ENCODE results near the gene SERPINA1. TPM values are rescaled to one million over a fixed set of nuclear protein-coding genes. Genes with fewer than 3 reads are reported as not detected.

SERPINA1 gene
- total and polyA plus RNA-seq, 2 experiments from 2014 or later, result 3,480 to 5,074 TPM

- Histone ChIP-seq H2AFZ (no peak overlapping the region), H3K79me2 (no peaks in the 10 kb centered on the region), H4K20me1 (ENCODE audit: insufficient read depth, poor library complexity, severe bottlenecking) (no peaks in the 10 kb centered on the region), H3K27me3 (no peaks in the 10 kb centered on the region), H3K9me2 (replicated peaks; ENCODE audit: insufficient read depth) (no peaks in the 10 kb centered on the region), H3K27ac (no peak overlapping the region), H3K4me3 (no peak overlapping the region), H3K4me2 (no peak overlapping the region), H3K4me1 (ENCODE audit: insufficient read depth) (no peaks in the 10 kb centered on the region), H3K36me3 (replicated peaks; ENCODE audit: insufficient read depth, low read depth) (no peaks in the 10 kb centered on the region), H3K9me3 (ENCODE audit: low read depth) (no peaks in the 10 kb centered on the region)
- TF ChIP-seq CTCF (IDR thresholded peaks at IDR 0.05; ENCODE audit: poor library complexity), result no peak
- TF ChIP-seq EZH2phosphoT487 (IDR thresholded peaks at IDR 0.05; ENCODE audit: low read depth, severe bottlenecking, unreplicated experiment), result no peak
- no peak for TF ChIP-seq EZH2 (IDR thresholded peaks at IDR 0.05; ENCODE audit: borderline replicate concordance)
- 86% methylated on average over 3 of the region's 3 CpGs for WGBS (ENCODE audit: low lambda C conversion rate, missing lambda C conversion rate)
- DNase-seq (ENCODE audit: low spot score), result no peak
These were observed 22.8 kb downstream of the SERPINA1 start for GRCh38 chr14:94365624-94366023.

GRCh38 chr14:94364964-94365363, 23.4 kb downstream of the SERPINA1 start:
- no peak overlapping the region for H3K4me3 ChIP-seq
- no peaks in the 10 kb centered on the region for H3K9me3 ChIP-seq (ENCODE audit: low read depth)
- H3K27ac ChIP-seq, result no peak overlapping the region
- no peaks in the 10 kb centered on the region for H3K36me3 ChIP-seq (replicated peaks; ENCODE audit: insufficient read depth, low read depth)
- H2AFZ ChIP-seq, result no peak overlapping the region
- WGBS (ENCODE audit: low lambda C conversion rate, missing lambda C conversion rate), result 83% methylated on average over 3 of the region's 5 CpGs
- no peak overlapping the region for H3K4me2 ChIP-seq
- TF ChIP-seq EZH2phosphoT487 (IDR thresholded peaks at IDR 0.05; ENCODE audit: low read depth, severe bottlenecking, unreplicated experiment) (no peak), CTCF (IDR thresholded peaks at IDR 0.05; ENCODE audit: poor library complexity) (no peak), EZH2 (IDR thresholded peaks at IDR 0.05; ENCODE audit: borderline replicate concordance) (no peak)
- no peaks in the 10 kb centered on the region for H3K9me2 ChIP-seq (replicated peaks; ENCODE audit: insufficient read depth)
- H3K79me2 ChIP-seq, result no peaks in the 10 kb centered on the region
- H3K4me1 ChIP-seq (ENCODE audit: insufficient read depth), result no peaks in the 10 kb centered on the region
- DNase-seq (ENCODE audit: low spot score), result no peak
- no peaks in the 10 kb centered on the region for H3K27me3 ChIP-seq
- no peaks in the 10 kb centered on the region for H4K20me1 ChIP-seq (ENCODE audit: insufficient read depth, poor library complexity, severe bottlenecking)

- no peak overlapping the region for H3K4me2 ChIP-seq
- H3K36me3 ChIP-seq (replicated peaks; ENCODE audit: insufficient read depth, low read depth), result no peaks in the 10 kb centered on the region
- H4K20me1 ChIP-seq (ENCODE audit: insufficient read depth, poor library complexity, severe bottlenecking), result no peaks in the 10 kb centered on the region
- H3K9me2 ChIP-seq (replicated peaks; ENCODE audit: insufficient read depth), result no peaks in the 10 kb centered on the region
- H2AFZ ChIP-seq, result no peak overlapping the region
- TF ChIP-seq CTCF (IDR thresholded peaks at IDR 0.05; ENCODE audit: poor library complexity) (no peak), EZH2 (IDR thresholded peaks at IDR 0.05; ENCODE audit: borderline replicate concordance) (no peak), EZH2phosphoT487 (IDR thresholded peaks at IDR 0.05; ENCODE audit: low read depth, severe bottlenecking, unreplicated experiment) (no peak)
- no peak overlapping the region for H3K27ac ChIP-seq
- no peaks in the 10 kb centered on the region for H3K27me3 ChIP-seq
- no peak overlapping the region for H3K4me3 ChIP-seq
- no peaks in the 10 kb centered on the region for H3K79me2 ChIP-seq
- no peaks in the 10 kb centered on the region for H3K9me3 ChIP-seq (ENCODE audit: low read depth)
- no peaks in the 10 kb centered on the region for H3K4me1 ChIP-seq (ENCODE audit: insufficient read depth)
- no peak for DNase-seq (ENCODE audit: low spot score)
- 89% methylated on average over 3 of the region's 3 CpGs for WGBS (ENCODE audit: low lambda C conversion rate, missing lambda C conversion rate)
These were observed 24.4 kb downstream of the SERPINA1 start for GRCh38 chr14:94364037-94364436.

- H4K20me1 ChIP-seq (ENCODE audit: insufficient read depth, poor library complexity, severe bottlenecking), result no peaks in the 10 kb centered on the region
- TF ChIP-seq CTCF (IDR thresholded peaks at IDR 0.05; ENCODE audit: poor library complexity), result no peak
- no peak for TF ChIP-seq EZH2 (IDR thresholded peaks at IDR 0.05; ENCODE audit: borderline replicate concordance)
- no peak for TF ChIP-seq EZH2phosphoT487 (IDR thresholded peaks at IDR 0.05; ENCODE audit: low read depth, severe bottlenecking, unreplicated experiment)
- H3K27me3 ChIP-seq, result no peaks in the 10 kb centered on the region
- DNase-seq (ENCODE audit: low spot score), result no peak
- no peaks in the 10 kb centered on the region for H3K36me3 ChIP-seq (replicated peaks; ENCODE audit: insufficient read depth, low read depth)
- peak overlapping the region; percentile 31 for H3K27ac ChIP-seq
- no peak overlapping the region for H3K4me3 ChIP-seq
- WGBS (ENCODE audit: low lambda C conversion rate, missing lambda C conversion rate), result 77% methylated on average over 12 of the region's 12 CpGs
- H3K9me3 ChIP-seq (ENCODE audit: low read depth), result no peaks in the 10 kb centered on the region
- H2AFZ ChIP-seq, result no peak overlapping the region
- no peaks in the 10 kb centered on the region for H3K79me2 ChIP-seq
- no peak overlapping the region for H3K4me2 ChIP-seq
- H3K4me1 ChIP-seq (ENCODE audit: insufficient read depth), result no peaks in the 10 kb centered on the region
- no peaks in the 10 kb centered on the region for H3K9me2 ChIP-seq (replicated peaks; ENCODE audit: insufficient read depth)
These were observed 25.2 kb downstream of the SERPINA1 start for GRCh38 chr14:94363151-94363624.
